Aorta (tissue), 5 donors: ENCODE data around the gene SWI5. TPM values are rescaled to one million over a fixed set of nuclear protein-coding genes. Genes with fewer than 3 reads are reported as not detected.

Experiments used
- ATAC-seq: fragments of 200-7000 bp; cut with Tn5 transposase; one replicate; pipeline ENCODE4 v1.9.1; 2022; ENCODE audit warnings: moderate library complexity; ENCODE audit not compliant: low FRiP score
- DNase-seq, 2 donors: peaks; one replicate each; pipeline ENCODE4 v3.0.0-alpha.2; 2020
- H3K27ac ChIP-seq, 2 donors: one replicate each; pipeline ENCODE4 v1.5.1; 2013; ENCODE audit warnings: low read length in 2 of 2, mild to moderate bottlenecking in 2 of 2, moderate library complexity in 2 of 2, control low read depth in 1 of 2, inconsistent platforms in 1 of 2, low read depth in 1 of 2
- H3K27me3 ChIP-seq, 2 donors: one replicate each; pipeline ENCODE4 v1.6.1; 2013; ENCODE audit warnings: control low read depth in 1 of 2, low read length in 1 of 2, mild to moderate bottlenecking in 1 of 2, moderate library complexity in 1 of 2; ENCODE audit not compliant: insufficient read depth in 2 of 2, control insufficient read depth in 1 of 2
- H3K36me3 ChIP-seq, 2 donors: one replicate each; pipeline ENCODE4 v1.6.1; 2013; ENCODE audit warnings: control low read depth in 1 of 2, low read length in 1 of 2, mild to moderate bottlenecking in 1 of 2; ENCODE audit not compliant: insufficient read depth in 2 of 2, control insufficient read depth in 1 of 2
- H3K4me1 ChIP-seq, 2 donors: one replicate each; pipeline ENCODE4 v1.6.1; 2013; ENCODE audit warnings: low read length in 2 of 2, control low read depth in 1 of 2, mild to moderate bottlenecking in 1 of 2, moderate library complexity in 1 of 2; ENCODE audit not compliant: insufficient read depth in 2 of 2, control insufficient read depth in 1 of 2
- H3K4me3 ChIP-seq, 2 donors: one replicate each; pipeline ENCODE4 v1.5.1; 2013; ENCODE audit warnings: low read length in 2 of 2, control low read depth in 1 of 2, mild to moderate bottlenecking in 1 of 2
- H3K9me3 ChIP-seq: one replicate; pipeline ENCODE4 v1.6.1; 2013; ENCODE audit warnings: mild to moderate bottlenecking, low read length; ENCODE audit not compliant: control insufficient read depth
- WGBS, 2 donors: extraction: QIAGEN DNeasy Blood & Tissue Kit; methylation state at CpG; one replicate each; pipeline ENCODE4 v1.1.7; 2013; 5-methylcytosine and 5-hydroxymethylcytosine counted together
- intact Hi-C, 2 donors: fragments of 100-400 bp; cut with DNase I; formaldehyde crosslinking; loops; one replicate each; pipeline versions ENCODE4 v1.14.2 to v1.15.0; 2022
- polyA plus RNA-seq, 2 donors: library from polyadenylated mRNA; stranded (reverse); fragments of 200-250 nt; gene quantifications; one replicate each; pipeline ENCODE4 v1.2.3, GENCODE V29; 2013
- total RNA-seq, 2 donors: library from RNA; stranded (reverse); fragmentation: NEBNext Ultra II Directional; extraction: Animal tissue kit (Norgen Biotek cat#: 25700); gene quantifications; one replicate each; pipeline ENCODE4 v1.2.1, GENCODE V29; 2021
- donor health status: healthy with polysubstance abuse.
- donor health status: Bipolar disorder and iron deficiency.
- donor health status: DM: no; HTN: no; CAD: no.
- donor health status: DM: no; HTN: no; CAD: no.
- donor health status: DM: yes; HTN: yes; CAD: no.

Gene SWI5
- total and polyA plus RNA-seq, 4 donors: 12.2 to 30.8 (median 22.4) TPM

DNA sequence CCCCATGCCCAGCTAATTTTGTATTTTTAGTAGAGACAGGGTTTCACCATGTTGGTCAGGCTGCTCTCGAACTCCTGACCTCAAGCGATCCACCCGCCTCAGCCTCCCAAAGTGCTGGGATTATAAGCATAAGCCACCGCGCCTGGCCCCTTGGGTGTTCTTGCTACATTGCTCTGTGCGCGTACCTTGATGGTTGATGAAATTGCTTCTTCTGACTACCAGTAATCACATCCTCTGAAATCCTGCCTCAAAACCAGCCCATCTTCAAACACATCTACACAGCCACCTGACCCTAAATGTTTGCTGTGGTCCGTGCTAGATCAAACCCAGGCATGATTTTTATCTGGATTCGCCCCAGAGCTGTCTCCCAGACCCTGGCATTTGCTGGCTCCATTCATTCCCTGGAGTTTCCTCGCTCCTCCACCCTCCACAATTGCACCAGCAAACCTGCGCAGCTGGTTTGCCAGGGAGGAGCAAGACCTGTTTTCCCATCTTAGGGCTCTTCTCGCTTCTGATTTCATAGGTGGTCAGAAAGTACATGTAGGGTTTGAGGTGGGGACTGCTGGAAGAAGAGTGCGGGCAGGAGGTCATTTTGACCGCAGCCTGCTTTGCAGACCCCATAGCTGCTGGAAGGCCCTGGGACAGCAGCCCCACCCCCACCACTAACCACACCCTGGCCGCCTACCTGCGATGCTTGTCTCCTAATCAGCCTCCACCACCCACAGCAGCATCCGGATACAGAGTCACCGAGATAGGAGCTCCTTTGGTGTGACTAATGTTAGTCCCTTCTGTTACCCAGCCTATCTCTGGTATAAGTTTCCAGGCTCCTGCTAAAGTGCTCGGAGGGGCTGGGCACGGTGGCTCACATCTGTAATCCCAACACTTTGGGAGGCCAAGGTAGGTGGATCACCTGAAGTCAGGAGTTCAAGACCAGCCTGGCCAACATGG is 22.7 kb downstream of the SWI5 start:
- no peak for DNase-seq
- Histone ChIP-seq H3K27me3 (no peaks in the 10 kb centered on the region), H3K9me3 (no peaks in the 10 kb centered on the region), H3K27ac (no peak overlapping the region), H3K4me3 (no peak overlapping the region), H3K36me3 (no peaks in the 10 kb centered on the region), H3K4me1 (no peaks in the 10 kb centered on the region)
- no peak for ATAC-seq
- WGBS, 2 donors: 91 to 93% methylated on average over 20 of the region's 20 CpGs
- intact Hi-C loops: loop anchor here (5.0 to 10.0 kb wide), 3 partner anchors 33 to 126 kb away; partner anchors contain the start of genes CERCAM (in 1 of the 2) and SLC27A4 (in 1 of the 2)

DNA sequence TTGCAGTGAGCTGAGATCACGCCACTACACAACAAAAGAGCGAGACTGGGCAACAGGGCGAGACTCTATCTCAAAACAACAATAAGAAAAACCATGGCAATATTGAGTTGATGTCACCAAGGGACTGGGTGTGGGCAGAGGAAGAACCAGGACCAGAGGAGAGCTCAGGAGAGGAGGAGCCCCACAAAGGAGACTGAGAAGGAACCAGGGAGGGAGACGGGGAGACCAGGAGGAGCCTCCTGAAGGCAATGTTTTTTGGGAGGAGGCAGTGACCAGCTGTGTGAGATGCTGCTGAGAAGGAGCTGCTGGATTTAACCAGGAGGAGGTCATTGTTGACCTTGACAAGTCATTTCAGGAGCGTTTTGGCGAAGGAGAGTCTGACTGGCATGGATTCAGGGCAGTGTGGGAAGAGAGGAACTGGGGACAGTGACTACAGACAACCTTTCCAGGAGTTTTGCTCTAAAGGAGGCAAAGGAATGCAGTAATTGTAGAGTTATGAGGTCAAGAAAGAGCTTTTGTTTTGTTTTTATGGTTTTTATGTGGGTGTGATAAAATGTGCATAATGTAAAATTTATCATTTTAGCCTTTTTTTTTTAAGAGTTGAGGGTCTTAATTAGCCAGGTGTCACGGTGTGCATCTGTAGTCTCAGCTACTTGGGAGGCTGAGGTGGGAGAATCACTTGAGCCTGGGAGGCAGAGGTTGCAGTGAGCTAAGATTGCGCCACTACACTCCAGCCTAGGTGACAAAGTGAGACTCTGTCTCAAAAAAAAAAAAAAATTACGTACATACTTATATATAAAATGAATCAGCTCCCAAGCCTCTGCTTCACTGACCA is 28.3 kb downstream of the SWI5 start:
- DNase-seq (no peak), ATAC-seq (no peak)
- Histone ChIP-seq H3K36me3 (no peaks in the 10 kb centered on the region), H3K4me3 (no peak overlapping the region), H3K27me3 (no peaks in the 10 kb centered on the region), H3K4me1 (no peaks in the 10 kb centered on the region), H3K9me3 (no peaks in the 10 kb centered on the region), H3K27ac (no peak overlapping the region)
- intact Hi-C loops: no loop called here
- WGBS, 2 donors: 80 to 86% methylated on average over 9 of the region's 9 CpGs

DNA sequence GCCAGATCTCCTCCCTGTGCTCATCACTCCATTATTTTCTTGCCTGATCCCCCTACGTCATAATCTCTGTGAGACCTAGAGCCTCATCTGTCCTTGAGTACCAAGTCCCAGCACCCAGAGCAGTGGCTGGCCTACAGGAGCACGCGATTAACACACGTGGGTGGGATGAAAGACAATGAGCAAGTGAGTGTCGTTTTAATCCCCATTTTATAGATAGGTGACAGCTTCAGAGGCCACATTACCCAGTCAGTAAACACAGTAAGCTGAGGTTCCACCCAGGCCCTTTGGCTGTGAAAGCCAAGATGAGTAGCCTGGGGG is 28.9 kb downstream of the SWI5 start:
- DNase-seq (no peak), ATAC-seq (no peak)
- no peaks in the 10 kb centered on the region for H3K9me3 ChIP-seq
- no peak overlapping the region for H3K4me3 ChIP-seq
- WGBS, 2 donors: 69 to 75% methylated on average over 5 of the region's 5 CpGs
- no peaks in the 10 kb centered on the region for H3K4me1 ChIP-seq
- H3K27me3 ChIP-seq: no peaks in the 10 kb centered on the region
- H3K27ac ChIP-seq: no peak overlapping the region
- intact Hi-C loops: no loop called here
- H3K36me3 ChIP-seq: no peaks in the 10 kb centered on the region

DNA sequence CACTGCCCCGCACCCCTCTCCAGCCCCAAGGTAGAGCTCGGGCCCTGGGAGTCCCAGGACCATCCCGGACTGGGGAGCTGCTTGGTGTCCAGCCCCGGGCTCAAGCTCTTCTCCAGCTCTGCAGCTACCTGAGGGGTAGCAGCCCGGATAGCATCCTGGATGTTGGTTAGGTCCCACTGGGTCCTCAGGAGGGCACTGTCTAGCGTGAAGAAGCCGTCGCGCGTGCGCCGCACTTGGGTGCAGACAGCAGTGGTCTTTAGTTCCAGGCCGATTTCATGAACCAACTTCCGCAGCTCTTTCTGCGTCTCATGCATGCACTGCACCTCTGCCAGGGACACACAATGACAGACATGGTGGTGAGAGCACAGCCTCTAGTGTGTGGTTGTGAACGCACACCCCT is 33.5 kb downstream of the SWI5 start:
- H3K9me3 ChIP-seq: no peaks in the 10 kb centered on the region
- DNase-seq: no peak
- H3K36me3 ChIP-seq: peaks cover 0 to 2% of the 10 kb centered on the region in 2 donors
- H3K4me1 ChIP-seq: no peaks in the 10 kb centered on the region
- WGBS, 2 donors: 93 to 94% methylated on average over 16 of the region's 16 CpGs
- no peak overlapping the region for H3K4me3 ChIP-seq
- ATAC-seq: no peak
- intact Hi-C loops: no loop called here
- H3K27me3 ChIP-seq: no peaks in the 10 kb centered on the region
- no peak overlapping the region for H3K27ac ChIP-seq

DNA sequence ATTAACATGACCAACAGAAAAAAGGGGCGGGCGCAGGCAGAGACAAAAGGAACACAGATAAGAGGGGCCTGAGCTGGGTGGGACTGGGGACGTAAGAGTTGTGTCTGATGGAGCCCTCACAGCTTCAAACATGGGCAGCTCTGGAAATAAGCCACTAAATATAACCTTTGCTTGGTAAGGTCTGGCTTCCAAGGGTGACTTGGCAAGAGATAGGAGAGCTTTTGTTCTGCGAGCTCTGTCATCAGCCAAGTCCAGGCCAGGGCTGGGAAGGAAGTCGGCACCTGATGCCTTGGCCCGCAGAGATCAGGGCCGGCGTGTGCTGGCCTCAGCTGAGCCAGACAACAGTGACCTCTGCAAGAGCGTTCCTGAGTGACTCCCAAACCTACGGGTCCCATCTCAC is 34.4 kb downstream of the SWI5 start:
- no peak overlapping the region for H3K4me3 ChIP-seq
- 80 to 84% methylated on average over 10 of the region's 10 CpGs for WGBS, 2 donors

DNA sequence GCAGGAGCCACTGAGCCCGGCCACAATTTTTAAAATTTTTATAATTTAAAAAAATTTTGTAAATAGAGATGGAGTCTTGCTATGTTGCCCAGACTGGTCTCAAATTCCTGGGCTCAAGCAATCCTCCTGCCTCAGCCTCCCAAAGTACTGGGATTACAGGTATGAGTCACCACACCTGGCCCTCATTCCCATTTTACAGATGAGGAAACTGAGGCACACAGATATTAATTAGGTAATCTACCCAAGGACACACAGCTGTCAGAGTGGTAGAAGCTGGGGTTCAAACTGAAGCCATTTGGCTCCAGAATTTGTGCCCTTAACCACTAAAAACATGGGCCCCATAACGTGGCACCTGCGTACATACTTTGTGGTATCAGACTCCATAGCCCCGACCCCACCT is 38.6 kb downstream of the SWI5 start:
- no peaks in the 10 kb centered on the region for H3K4me1 ChIP-seq
- no peaks in the 10 kb centered on the region for H3K27me3 ChIP-seq
- ATAC-seq (no peak), DNase-seq (no peak)
- no peaks in the 10 kb centered on the region for H3K9me3 ChIP-seq
- 90 to 95% methylated on average over 4 of the region's 4 CpGs for WGBS, 2 donors
- H3K4me3 ChIP-seq: no peak overlapping the region
- intact Hi-C loops: no loop called here
- H3K27ac ChIP-seq: no peak overlapping the region
- peaks cover 0 to 5% of the 10 kb centered on the region in 2 donors for H3K36me3 ChIP-seq

More for the DNA sequence above, 34.4 kb downstream of the SWI5 start:
- Histone ChIP-seq H3K27me3 (no peaks in the 10 kb centered on the region), H3K4me1 (no peaks in the 10 kb centered on the region), H3K27ac (no peak overlapping the region), H3K36me3 (peaks cover 0 to 2% of the 10 kb centered on the region in 2 donors), H3K9me3 (no peaks in the 10 kb centered on the region)
- intact Hi-C loops: no loop called here
- ATAC-seq (no peak), DNase-seq (no peak)

DNA sequence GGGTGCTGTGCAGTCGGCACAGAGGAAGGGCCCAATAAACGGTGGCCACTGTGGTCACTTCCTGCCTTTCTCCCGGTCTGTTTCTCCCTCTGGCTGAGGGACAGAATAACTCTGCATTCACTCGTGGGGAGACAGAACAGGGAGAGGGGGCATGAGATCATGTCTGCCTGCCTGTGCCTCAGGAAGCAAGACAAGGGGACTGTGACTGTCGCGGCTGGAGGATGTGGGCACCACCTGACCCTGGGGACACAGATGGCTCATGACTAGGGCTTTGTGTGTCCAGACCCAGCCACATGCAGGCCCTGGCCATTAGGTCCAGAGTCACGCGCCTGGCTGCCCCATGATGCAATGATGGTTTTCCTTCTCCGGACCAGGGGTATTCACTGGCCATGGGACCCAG is 40.3 kb downstream of the SWI5 start:
- no peak overlapping the region for H3K27ac ChIP-seq
- H3K4me3 ChIP-seq: no peak overlapping the region
- H3K36me3 ChIP-seq: peaks cover 0 to 5% of the 10 kb centered on the region in 2 donors
- H3K9me3 ChIP-seq: no peaks in the 10 kb centered on the region
- H3K27me3 ChIP-seq: no peaks in the 10 kb centered on the region
- no peaks in the 10 kb centered on the region for H3K4me1 ChIP-seq
- 70 to 87% methylated on average over 9 of the region's 9 CpGs for WGBS, 2 donors
- intact Hi-C loops: no loop called here
- DNase-seq: no peak
- ATAC-seq: peak; percentile 23

DNA sequence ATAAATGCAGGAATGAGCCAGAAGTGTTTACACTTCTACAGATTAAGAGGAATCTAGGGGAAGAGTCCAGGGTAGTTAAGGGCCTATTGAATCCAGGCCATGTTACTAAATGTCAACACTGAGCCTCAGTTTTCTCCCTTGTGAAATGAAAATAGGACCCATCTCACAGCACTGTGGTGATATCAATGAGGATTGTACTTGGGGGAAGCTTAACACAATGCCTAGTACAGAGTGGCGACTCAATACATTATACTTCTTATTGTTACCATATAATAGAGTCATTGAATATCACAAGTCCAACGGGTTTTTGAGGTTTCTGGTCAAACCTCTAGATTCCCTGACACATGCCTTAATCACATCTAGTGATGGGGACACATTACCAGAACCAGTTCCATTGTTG is 41.6 kb downstream of the SWI5 start:
- intact Hi-C loops: no loop called here
- no peaks in the 10 kb centered on the region for H3K27me3 ChIP-seq
- no peaks in the 10 kb centered on the region for H3K4me1 ChIP-seq
- ATAC-seq (no peak), DNase-seq (no peak)
- H3K27ac ChIP-seq: no peak overlapping the region
- WGBS, 2 donors: 88 to 93% methylated on average over 2 of the region's 2 CpGs
- no peaks in the 10 kb centered on the region for H3K9me3 ChIP-seq
- no peak overlapping the region for H3K4me3 ChIP-seq
- H3K36me3 ChIP-seq: peaks cover 0 to 5% of the 10 kb centered on the region in 2 donors
